PC-3 (cell line): Measurements from ENCODE around the gene GOLGA6C. TPM values are rescaled to one million over a fixed set of nuclear protein-coding genes. Genes with fewer than 3 reads are reported as not detected.
"Not testable (repeated sequence)": the region's sequence is repeated elsewhere in the genome, so short reads cannot be mapped to it uniquely, and the experiment has no call there.

ENCODE experiments used
- ATAC-seq: fragments of 200-7000 bp; cut with Tn5 transposase; 2 replicates; pipeline ENCODE4 v1.9.1; 2020; ENCODE audit warnings: mild to moderate bottlenecking, moderate library complexity
- BruUV-seq: library from RNA; stranded (reverse); fragments of 400-500 nt; replicated peaks from 2 replicates; lab custom pipeline; 2021; lab: Mats Ljungman, UMichigan
- CTCF ChIA-PET: fragments of 300-600 bp; sonication (Branson Sonifier 250); formaldehyde crosslinking; loops from one replicate; lab custom pipeline; 2022; ENCODE audit warnings: antibody characterized with exemption; lab: Charles Lee
- POLR2A ChIA-PET: fragments of 300-600 bp; sonication (Branson Sonifier 250); formaldehyde crosslinking; loops from one replicate; lab custom pipeline; 2022; ENCODE audit warnings: antibody characterized with exemption; ENCODE audit not compliant: unreplicated experiment; lab: Charles Lee
- DNase-seq: peaks from one replicate; pipeline ENCODE4 v3.0.0-alpha.2; 2015
- H2AFZ ChIP-seq: fragments of 300-600 bp; sonication (generic); 2 replicates; pipeline ENCODE4 v1.6.0; 2016; ENCODE audit warnings: antibody characterized with exemption, low read length
- H3F3A ChIP-seq: fragments of 300-600 bp; sonication (generic); one replicate; pipeline ENCODE4 v1.6.0; 2017; ENCODE audit warnings: antibody characterized with exemption, low read length, control low read depth, mild to moderate bottlenecking; ENCODE audit not compliant: unreplicated experiment
- H3K27ac ChIP-seq: fragments of 300-600 bp; sonication (generic); 2 replicates; pipeline ENCODE4 v1.5.1; 2016; ENCODE audit warnings: mild to moderate bottlenecking, low read length
- H3K27me3 ChIP-seq: fragments of 300-600 bp; sonication (generic); 2 replicates; pipeline ENCODE4 v1.6.1; 2016; ENCODE audit warnings: low read length, mixed read lengths
- H3K36me3 ChIP-seq: fragments of 300-600 bp; sonication (generic); 2 replicates; pipeline ENCODE4 v1.6.1; 2016; ENCODE audit warnings: low read depth, mixed run types, low read length, mixed read lengths
- H3K4me1 ChIP-seq: fragments of 300-600 bp; sonication (generic); 2 replicates; pipeline ENCODE4 v1.5.1; 2016; ENCODE audit warnings: low read length; ENCODE audit not compliant: insufficient read depth
- H3K4me2 ChIP-seq: fragments of 300-600 bp; sonication (generic); 2 replicates; pipeline ENCODE4 v1.6.0; 2016; ENCODE audit warnings: low read length
- H3K4me3 ChIP-seq: fragments of 300-600 bp; sonication (generic); 2 replicates; pipeline ENCODE4 v1.5.1; 2016; ENCODE audit warnings: mild to moderate bottlenecking, low read length, mixed read lengths
- H3K79me2 ChIP-seq: fragments of 300-600 bp; sonication (generic); 2 replicates; pipeline ENCODE4 v1.6.1; 2017; ENCODE audit warnings: low read length, mixed read lengths
- H3K9ac ChIP-seq: fragments of 300-600 bp; sonication (generic); 2 replicates; pipeline ENCODE4 v1.6.0; 2016; ENCODE audit warnings: mild to moderate bottlenecking, low read length
- H3K9me2 ChIP-seq: fragments of 300-600 bp; sonication (generic); replicated peaks from 2 replicates; pipeline ENCODE4 v1.6.1; 2016; ENCODE audit warnings: mixed run types, low read length, mixed read lengths
- H3K9me3 ChIP-seq: fragments of 300-600 bp; sonication (generic); 2 replicates; pipeline ENCODE4 v1.6.1; 2016; ENCODE audit warnings: low read length, mixed read lengths
- H4K20me1 ChIP-seq: fragments of 300-600 bp; sonication (generic); 2 replicates; pipeline ENCODE4 v1.6.1; 2016; ENCODE audit warnings: low read length, mixed read lengths
- CTCF ChIP-seq: fragments of 300-600 bp; sonication (generic); conservative IDR thresholded peaks from 2 replicates; pipeline ENCODE4 v1.5.1; 2017; ENCODE audit warnings: antibody characterized with exemption, low read depth, mild to moderate bottlenecking, low read length
- EZH2 ChIP-seq: fragments of 300-600 bp; sonication (generic); IDR thresholded peaks from one replicate; pipeline ENCODE4 v1.6.1; 2017; ENCODE audit warnings: antibody characterized with exemption, mild to moderate bottlenecking, low read length; ENCODE audit not compliant: unreplicated experiment
- EZH2phosphoT487 ChIP-seq: fragments of 300-600 bp; sonication (generic); IDR thresholded peaks from 2 replicates; pipeline ENCODE4 v1.6.1; 2018; ENCODE audit warnings: mild to moderate bottlenecking, antibody characterized with exemption, low read length, borderline replicate concordance
- intact Hi-C: fragments of 100-400 bp; cut with micrococcal nuclease; formaldehyde crosslinking; loops from 2 replicates; pipeline ENCODE4 v1.9.0; 2023
- total RNA-seq: library from RNA; depleted of rRNA; stranded (reverse); fragments of >200 nt; gene quantifications from 2 replicates; pipeline ENCODE4 v1.2.3, GENCODE V29; 2014; rRNA removed

GOLGA6C gene
- total RNA-seq, 1 experiment from 2014 or later, result not detected

DNA sequence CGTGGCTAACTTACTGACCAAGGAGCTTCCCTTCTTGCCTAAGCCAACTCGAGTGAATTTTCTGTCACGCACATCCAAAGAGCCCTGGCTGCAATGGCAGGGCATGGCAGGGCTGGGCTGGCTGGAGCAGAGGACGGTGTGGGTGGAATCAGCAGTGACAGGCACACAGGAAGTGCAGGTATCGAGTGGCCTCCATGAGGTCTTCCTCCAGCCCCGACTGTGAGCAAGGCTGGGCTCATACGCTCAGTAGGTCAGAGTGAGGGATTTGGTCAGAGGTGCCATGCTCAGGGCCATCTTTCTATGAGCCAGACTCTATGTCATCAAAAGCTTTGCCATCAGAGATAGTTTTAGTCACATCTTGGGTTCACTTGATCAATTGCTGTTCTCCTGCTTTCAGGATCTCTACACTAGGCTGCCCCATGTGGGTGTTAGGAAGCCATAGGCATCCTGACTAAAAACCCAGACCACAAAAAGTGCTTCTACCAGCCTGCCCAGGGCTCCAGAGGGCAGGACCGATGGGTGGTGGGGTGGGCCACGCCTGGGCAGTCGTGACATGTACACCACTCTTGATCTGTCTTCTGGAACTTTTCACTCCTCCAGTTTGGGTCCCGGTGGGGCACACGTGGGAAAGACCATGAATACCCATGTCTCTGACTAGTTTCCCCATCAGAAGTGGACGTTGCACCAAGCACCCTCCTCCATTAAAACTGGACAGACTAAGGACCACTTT is 55.1 kb downstream of the GOLGA6C start:
- no TSS peak for BruUV-seq
- CTCF ChIA-PET, result no interaction called here
- intact Hi-C loops, result no loop called here
- H3K4me3 ChIP-seq, result no peak overlapping the region
- H3K27me3 ChIP-seq, result no peaks in the 10 kb centered on the region
- no peaks in the 10 kb centered on the region for H3F3A ChIP-seq
- H3K9me3 ChIP-seq, result no peaks in the 10 kb centered on the region
- TF ChIP-seq CTCF (no peak), EZH2 (no peak), EZH2phosphoT487 (no peak)
- ATAC-seq (no peak), DNase-seq (no peak)
- H3K4me2 ChIP-seq, result no peak overlapping the region
- no peaks in the 10 kb centered on the region for H3K9me2 ChIP-seq
- POLR2A ChIA-PET, result no interaction called here
- H3K79me2 ChIP-seq, result no peaks in the 10 kb centered on the region
- H4K20me1 ChIP-seq, result no peaks in the 10 kb centered on the region
- no peak overlapping the region for H2AFZ ChIP-seq
- no peak overlapping the region for H3K9ac ChIP-seq
- H3K4me1 ChIP-seq, result 0 out of 2 replicates have a peak, but pooled peaks cover 3% of the 10 kb centered on the region
- no peak overlapping the region for H3K27ac ChIP-seq
- no peaks in the 10 kb centered on the region for H3K36me3 ChIP-seq

DNA sequence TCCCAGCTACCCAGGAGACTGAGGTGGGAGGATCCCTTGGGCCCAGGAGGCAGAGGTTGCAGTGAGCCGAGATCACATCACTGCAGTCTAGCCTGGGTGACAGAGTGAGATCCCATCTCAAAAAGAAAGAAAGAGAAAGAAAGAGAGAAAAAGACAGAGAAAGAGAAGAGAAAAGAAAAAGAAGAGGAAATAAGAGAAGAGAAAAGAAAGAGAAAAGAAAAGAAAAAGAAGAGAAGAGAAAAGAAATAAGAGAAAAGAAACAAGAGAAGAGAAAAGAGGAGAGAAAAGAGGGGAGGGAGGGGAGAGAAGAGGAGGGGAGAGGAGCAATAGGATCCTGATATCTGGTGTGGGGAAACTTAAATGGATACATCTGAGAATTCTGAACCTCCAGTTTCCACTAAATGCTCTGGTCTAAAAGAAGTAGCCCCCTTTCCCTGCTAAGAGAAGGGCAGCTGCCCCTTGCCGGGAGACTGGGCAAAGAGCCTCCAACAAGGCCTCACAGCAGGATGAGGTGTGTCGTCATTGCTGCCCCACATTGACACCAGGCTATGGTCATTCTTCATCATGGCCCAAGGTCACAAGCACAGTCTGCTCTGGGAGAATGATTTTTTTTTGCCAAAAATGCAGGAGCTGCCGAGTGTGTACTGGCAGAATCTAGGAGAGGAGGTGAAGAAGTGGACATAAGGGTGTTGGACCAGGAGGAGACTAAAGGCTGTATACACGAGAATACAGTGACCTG is 56.6 kb downstream of the GOLGA6C start:
- no TSS peak for BruUV-seq
- CTCF ChIA-PET, result no interaction called here
- Histone ChIP-seq H3K4me3 (no peak overlapping the region), H3K27ac (no peak overlapping the region), H2AFZ (no peak overlapping the region), H3F3A (no peaks in the 10 kb centered on the region), H3K79me2 (no peaks in the 10 kb centered on the region), H3K9me2 (no peaks in the 10 kb centered on the region), H3K36me3 (no peaks in the 10 kb centered on the region), H3K4me1 (0 out of 2 replicates have a peak, but pooled peaks cover 3% of the 10 kb centered on the region), H3K4me2 (no peak overlapping the region), H3K9me3 (no peaks in the 10 kb centered on the region), H4K20me1 (no peaks in the 10 kb centered on the region), H3K9ac (no peak overlapping the region), H3K27me3 (no peaks in the 10 kb centered on the region)
- DNase-seq (no peak), ATAC-seq (no peak)
- POLR2A ChIA-PET, result no interaction called here
- intact Hi-C loops, result no loop called here
- TF ChIP-seq EZH2 (no peak), CTCF (no peak)

GRCh38 chr15:75319231-75319897 is 61.2 kb downstream of the GOLGA6C start:
- H3K9me2 ChIP-seq, H3K9ac ChIP-seq, H3K4me2 ChIP-seq, H3K79me2 ChIP-seq, POLR2A ChIA-PET, H3F3A ChIP-seq, CTCF ChIA-PET, H3K27me3 ChIP-seq, DNase-seq, H3K36me3 ChIP-seq, H3K9me3 ChIP-seq, H3K4me1 ChIP-seq, BruUV-seq, H2AFZ ChIP-seq, H3K27ac ChIP-seq, H4K20me1 ChIP-seq, H3K4me3 ChIP-seq, intact Hi-C loops, ATAC-seq: not testable (repeated sequence)

Other genes with a start within 250 kb of the GOLGA6C start
- gene PPCDC, start 234.7 kb upstream of the GOLGA6C start, total RNA-seq, result 31.0 and 31.5 TPM in 2 replicates
- 23.8 and 31.0 TPM in 2 replicates for gene C15orf39, start 56.5 kb upstream of the GOLGA6C start, total RNA-seq
- gene GOLGA6D, start 24.5 kb downstream of the GOLGA6C start, total RNA-seq, result not detected in 2 replicates
- gene COMMD4, start 77.7 kb downstream of the GOLGA6C start, total RNA-seq, result 116 and 125 TPM in 2 replicates
- 4.1 and 14.3 TPM in 2 replicates for gene NEIL1, start 88.7 kb downstream of the GOLGA6C start, total RNA-seq
- 120 and 126 TPM in 2 replicates for gene MAN2C1, start 110.3 kb downstream of the GOLGA6C start, total RNA-seq
- gene SIN3A, start 193.4 kb downstream of the GOLGA6C start, total RNA-seq, result 24.9 and 27.8 TPM in 2 replicates